Liver (tissue), 3 donors: ENCODE results near the gene KRT76.

Experiments
- CTCF ChIP-seq: fragments of 150-350 bp; IDR thresholded peaks from 2 replicates; pipeline ENCODE4 v1.5.1; 2017; ENCODE audit warnings: improper control_type of control experiment, low read depth, low read length; ENCODE audit not compliant: missing input control
- GABPA ChIP-seq, 2 donors: IDR thresholded peaks in 1 of 2; conservative IDR thresholded peaks in 1 of 2; 2 replicates each; pipeline ENCODE4 v1.6.1; 2016; ENCODE audit warnings: antibody characterized with exemption in 2 of 2, mild to moderate bottlenecking in 1 of 2, moderate library complexity in 1 of 2
- JUND ChIP-seq, 2 donors: IDR thresholded peaks; 2 replicates each; pipeline ENCODE4 v1.6.1; 2016; ENCODE audit warnings: antibody characterized with exemption in 2 of 2
- donor health status: healthy.
- donor health status: healthy.

- no peak for TF ChIP-seq JUND (IDR thresholded peaks at IDR 0.05)
- TF ChIP-seq GABPA (IDR thresholded peaks at IDR 0.05 in 1 of 2, conservative IDR thresholded peaks at IDR 0.05 in 1 of 2) = no peak
- no peak for TF ChIP-seq CTCF
Observed at GRCh38 chr12:52796429-52796794, 19.3 kb upstream of the KRT76 start.
